HEK293 (cell line): ENCODE results near the gene CAB39.
"Not testable (repeated sequence)": the region's sequence is repeated elsewhere in the genome, so short reads cannot be mapped to it uniquely, and the experiment has no call there.

Source experiments
- CTCF ChIA-PET: fragments of 350-600 bp; formaldehyde crosslinking; extraction: SDS; loops from one replicate; lab custom pipeline; 2021; ENCODE audit warnings: antibody characterized with exemption; lab: Yijun Ruan, JAX
- POLR2A ChIA-PET: fragments of 300-600 bp; formaldehyde crosslinking; extraction: SDS; loops from one replicate; lab custom pipeline; 2020; ENCODE audit warnings: antibody characterized with exemption, inconsistent platforms; lab: Yijun Ruan, JAX
- H3K27ac ChIP-seq: fragments of 200-500 bp; sonication (Bioruptor generic); 2 replicates; pipeline ENCODE4 v1.5.1; 2014; ENCODE audit warnings: low read depth, low read length, control low read depth, inconsistent platforms; ENCODE audit errors: extremely low read depth
- H3K36me3 ChIP-seq, 2 experiments: fragments of 200-500 bp in 1 of 2; sonication (Bioruptor generic) in 1 of 2; 1 replicate in 1 of 2; 2 replicates in 1 of 2; pipeline ENCODE4 v1.5.1; 2014 to 2017; ENCODE audit warnings: inconsistent platforms in 2 of 2, low read length in 2 of 2; ENCODE audit not compliant: control insufficient read depth in 2 of 2, insufficient read depth in 1 of 2
- H3K4me1 ChIP-seq: fragments of 200-500 bp; sonication (Bioruptor generic); 2 replicates; pipeline ENCODE4 v1.5.1; 2014; ENCODE audit warnings: mild to moderate bottlenecking, low read length, inconsistent platforms; ENCODE audit not compliant: control insufficient read depth, insufficient read depth
- H3K4me3 ChIP-seq: 2 replicates; pipeline ENCODE4 v1.5.1; 2011; ENCODE audit warnings: low read depth, mild to moderate bottlenecking, control low read depth, low read length, moderate library complexity
- H3K9me3 ChIP-seq: fragments of 200-500 bp; sonication (Bioruptor generic); 2 replicates; pipeline ENCODE4 v1.5.1; 2014; ENCODE audit warnings: low read depth, low read length, inconsistent platforms; ENCODE audit not compliant: control insufficient read depth, insufficient read depth
- OSR2 ChIP-seq: fragments of 450-650 bp; formaldehyde crosslinking; IDR thresholded peaks from 2 replicates; pipeline ENCODE4 v1.5.1; 2016; ENCODE audit warnings: missing biosample characterization, missing genetic modification characterization
- ZNF214 ChIP-seq: fragments of 450-650 bp; formaldehyde crosslinking; IDR thresholded peaks from 2 replicates; pipeline ENCODE4 v1.5.1; 2017; ENCODE audit warnings: missing biosample characterization, mild to moderate bottlenecking, missing genetic modification characterization, borderline replicate concordance
- ZNF830 ChIP-seq: fragments of 450-650 bp; IDR thresholded peaks from 2 replicates; pipeline ENCODE4 v1.5.0; 2018; ENCODE audit warnings: missing biosample characterization, missing genetic modification characterization, low read depth, mild to moderate bottlenecking, moderate library complexity
- TF ChIP-seq, protein P1 (sequence below): fragments of 450-650 bp; formaldehyde crosslinking; IDR thresholded peaks from 2 replicates; pipeline ENCODE4 v1.5.1; 2016; ENCODE audit warnings: missing biosample characterization, missing genetic modification characterization
- TF ChIP-seq, protein P2 (sequence below): fragments of 450-650 bp; formaldehyde crosslinking; IDR thresholded peaks from 2 replicates; pipeline ENCODE4 v1.5.1; 2017; ENCODE audit warnings: missing biosample characterization, missing genetic modification characterization
- TF ChIP-seq, protein P3 (sequence below): fragments of 450-650 bp; formaldehyde crosslinking; IDR thresholded peaks from 2 replicates; pipeline ENCODE4; 2016; ENCODE audit warnings: missing biosample characterization, missing genetic modification characterization
- TF ChIP-seq, protein P4 (sequence below): fragments of 450-650 bp; formaldehyde crosslinking; IDR thresholded peaks from 2 replicates; pipeline ENCODE4 v1.5.1; 2016; ENCODE audit warnings: missing biosample characterization, missing genetic modification characterization, low read depth
- TF ChIP-seq, protein P5 (sequence below): fragments of 450-650 bp; formaldehyde crosslinking; IDR thresholded peaks from 2 replicates; pipeline ENCODE4 v1.5.1; 2017; ENCODE audit warnings: missing biosample characterization, missing genetic modification characterization

CAB39 gene

DNA sequence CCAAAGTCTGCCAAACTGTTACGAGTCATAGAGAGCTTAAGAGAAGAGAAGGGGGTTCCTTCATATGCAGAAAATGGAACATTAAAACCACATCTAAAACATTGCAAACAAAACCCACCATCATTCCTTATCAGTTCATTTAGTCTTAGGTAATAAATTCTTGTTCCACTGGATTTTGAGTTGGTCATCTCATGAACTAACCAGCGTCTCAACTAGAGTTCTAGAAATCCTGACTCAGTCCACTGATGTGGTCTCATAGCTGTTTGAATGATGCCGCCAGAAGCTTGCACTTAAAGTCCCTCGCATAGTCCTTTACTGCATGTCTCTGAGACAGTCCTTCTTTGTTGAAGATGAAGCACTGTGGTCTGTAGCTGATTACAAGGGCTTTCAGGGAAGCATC is 15.0 kb upstream of the CAB39 start (continued):
- TF ChIP-seq, protein P1, sequence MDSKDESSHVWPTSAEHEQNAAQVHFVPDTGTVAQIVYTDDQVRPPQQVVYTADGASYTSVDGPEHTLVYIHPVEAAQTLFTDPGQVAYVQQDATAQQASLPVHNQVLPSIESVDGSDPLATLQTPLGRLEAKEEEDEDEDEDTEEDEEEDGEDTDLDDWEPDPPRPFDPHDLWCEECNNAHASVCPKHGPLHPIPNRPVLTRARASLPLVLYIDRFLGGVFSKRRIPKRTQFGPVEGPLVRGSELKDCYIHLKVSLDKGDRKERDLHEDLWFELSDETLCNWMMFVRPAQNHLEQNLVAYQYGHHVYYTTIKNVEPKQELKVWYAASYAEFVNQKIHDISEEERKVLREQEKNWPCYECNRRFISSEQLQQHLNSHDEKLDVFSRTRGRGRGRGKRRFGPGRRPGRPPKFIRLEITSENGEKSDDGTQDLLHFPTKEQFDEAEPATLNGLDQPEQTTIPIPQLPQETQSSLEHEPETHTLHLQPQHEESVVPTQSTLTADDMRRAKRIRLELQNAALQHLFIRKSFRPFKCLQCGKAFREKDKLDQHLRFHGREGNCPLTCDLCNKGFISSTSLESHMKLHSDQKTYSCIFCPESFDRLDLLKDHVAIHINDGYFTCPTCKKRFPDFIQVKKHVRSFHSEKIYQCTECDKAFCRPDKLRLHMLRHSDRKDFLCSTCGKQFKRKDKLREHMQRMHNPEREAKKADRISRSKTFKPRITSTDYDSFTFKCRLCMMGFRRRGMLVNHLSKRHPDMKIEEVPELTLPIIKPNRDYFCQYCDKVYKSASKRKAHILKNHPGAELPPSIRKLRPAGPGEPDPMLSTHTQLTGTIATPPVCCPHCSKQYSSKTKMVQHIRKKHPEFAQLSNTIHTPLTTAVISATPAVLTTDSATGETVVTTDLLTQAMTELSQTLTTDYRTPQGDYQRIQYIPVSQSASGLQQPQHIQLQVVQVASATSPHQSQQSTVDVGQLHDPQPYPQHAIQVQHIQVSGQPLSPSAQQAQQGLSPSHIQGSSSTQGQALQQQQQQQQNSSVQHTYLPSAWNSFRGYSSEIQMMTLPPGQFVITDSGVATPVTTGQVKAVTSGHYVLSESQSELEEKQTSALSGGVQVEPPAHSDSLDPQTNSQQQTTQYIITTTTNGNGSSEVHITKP (tag by site-specific recombination), result no peak

DNA sequence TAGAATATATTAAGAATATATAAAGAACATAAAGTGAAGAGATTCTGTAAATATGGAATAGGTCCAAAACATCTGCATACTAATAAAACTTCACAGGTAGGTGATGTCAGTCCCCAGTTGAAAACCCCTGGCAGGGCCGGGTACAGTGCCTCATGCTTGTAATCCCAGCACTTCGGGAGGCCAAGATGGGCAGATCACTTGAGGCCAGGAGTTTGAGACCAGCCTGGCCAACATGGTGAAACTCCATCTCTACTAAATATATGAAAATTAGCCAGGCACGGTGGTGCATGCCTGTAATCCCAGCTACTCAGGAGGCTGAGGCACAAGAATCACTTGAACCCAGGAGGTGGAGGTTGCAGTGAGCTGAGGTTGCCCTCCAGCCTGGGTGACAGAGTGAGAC is 13.9 kb upstream of the CAB39 start:
- H3K4me3 ChIP-seq, H3K36me3 ChIP-seq, CTCF ChIA-PET, POLR2A ChIA-PET, H3K27ac ChIP-seq, H3K4me1 ChIP-seq, H3K9me3 ChIP-seq: not testable (repeated sequence)

DNA sequence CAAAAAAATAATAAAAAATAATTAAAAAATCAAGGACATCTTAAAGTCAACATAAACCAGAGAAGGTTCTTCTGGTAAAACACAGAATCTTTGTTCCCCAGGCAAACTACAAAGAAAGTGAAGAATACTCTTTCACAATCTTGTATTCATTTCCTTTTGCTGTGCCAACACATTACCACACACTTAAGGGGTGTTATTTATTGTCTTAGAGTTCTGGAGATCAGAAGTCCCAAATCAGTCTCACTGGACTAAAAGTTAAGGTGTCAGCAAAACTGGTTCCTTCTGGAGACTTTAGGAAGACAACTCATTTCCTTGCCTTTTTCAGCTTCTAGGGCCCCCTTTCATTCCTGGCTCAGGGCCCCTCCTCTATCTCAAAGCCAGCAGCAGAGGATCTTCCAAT is 12.2 kb upstream of the CAB39 start:
- Histone ChIP-seq H3K9me3 (no peaks in the 10 kb centered on the region), H3K27ac (no peak overlapping the region), H3K4me1 (no peaks in the 10 kb centered on the region)
- ChIA-PET CTCF (no interaction called here), POLR2A (no interaction called here)
- no peak for TF ChIP-seq ZNF214 (tag by site-specific recombination)
- TF ChIP-seq, protein P2, sequence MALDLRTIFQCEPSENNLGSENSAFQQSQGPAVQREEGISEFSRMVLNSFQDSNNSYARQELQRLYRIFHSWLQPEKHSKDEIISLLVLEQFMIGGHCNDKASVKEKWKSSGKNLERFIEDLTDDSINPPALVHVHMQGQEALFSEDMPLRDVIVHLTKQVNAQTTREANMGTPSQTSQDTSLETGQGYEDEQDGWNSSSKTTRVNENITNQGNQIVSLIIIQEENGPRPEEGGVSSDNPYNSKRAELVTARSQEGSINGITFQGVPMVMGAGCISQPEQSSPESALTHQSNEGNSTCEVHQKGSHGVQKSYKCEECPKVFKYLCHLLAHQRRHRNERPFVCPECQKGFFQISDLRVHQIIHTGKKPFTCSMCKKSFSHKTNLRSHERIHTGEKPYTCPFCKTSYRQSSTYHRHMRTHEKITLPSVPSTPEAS (tag by site-specific recombination), result no peak
- TF ChIP-seq, all 188 proteins: peak for 0
- Histone ChIP-seq H3K36me3 (no peaks in the 10 kb centered on the region), H3K4me3 (no peak overlapping the region)

DNA sequence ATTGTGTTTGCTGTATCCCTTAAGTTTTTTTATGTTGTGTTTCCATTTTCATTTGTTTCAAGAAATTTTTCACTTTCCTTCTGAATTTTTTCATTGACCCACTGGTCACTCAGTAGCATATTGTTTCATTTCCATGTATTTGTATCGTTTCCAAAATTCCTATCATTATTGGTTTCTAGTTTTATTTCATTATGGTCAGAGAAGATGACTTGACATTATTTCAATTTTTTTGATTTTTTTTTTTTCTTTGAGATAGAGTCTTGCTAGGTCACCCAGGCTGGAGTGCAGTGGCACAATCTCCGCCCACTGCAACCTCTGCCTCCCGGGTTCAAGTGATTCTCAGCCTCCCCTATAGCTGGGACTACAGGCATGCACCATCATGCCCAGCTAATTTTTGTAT is 11.3 kb upstream of the CAB39 start:
- ChIA-PET CTCF (interaction anchor here (0.6 kb wide), 1 partner anchor 146 kb away, joined by 3 read pairs; no protein-coding TSS in a partner anchor), POLR2A (no interaction called here)
- no peak overlapping the region for H3K4me3 ChIP-seq
- TF ChIP-seq, protein P3, sequence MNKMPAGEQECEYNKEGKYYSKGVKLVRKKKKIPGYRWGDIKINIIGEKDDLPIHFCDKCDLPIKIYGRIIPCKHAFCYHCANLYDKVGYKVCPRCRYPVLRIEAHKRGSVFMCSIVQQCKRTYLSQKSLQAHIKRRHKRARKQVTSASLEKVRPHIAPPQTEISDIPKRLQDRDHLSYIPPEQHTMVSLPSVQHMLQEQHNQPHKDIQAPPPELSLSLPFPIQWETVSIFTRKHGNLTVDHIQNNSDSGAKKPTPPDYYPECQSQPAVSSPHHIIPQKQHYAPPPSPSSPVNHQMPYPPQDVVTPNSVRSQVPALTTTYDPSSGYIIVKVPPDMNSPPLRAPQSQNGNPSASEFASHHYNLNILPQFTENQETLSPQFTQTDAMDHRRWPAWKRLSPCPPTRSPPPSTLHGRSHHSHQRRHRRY (tag by site-specific recombination), result no peak
- TF ChIP-seq, protein P4, sequence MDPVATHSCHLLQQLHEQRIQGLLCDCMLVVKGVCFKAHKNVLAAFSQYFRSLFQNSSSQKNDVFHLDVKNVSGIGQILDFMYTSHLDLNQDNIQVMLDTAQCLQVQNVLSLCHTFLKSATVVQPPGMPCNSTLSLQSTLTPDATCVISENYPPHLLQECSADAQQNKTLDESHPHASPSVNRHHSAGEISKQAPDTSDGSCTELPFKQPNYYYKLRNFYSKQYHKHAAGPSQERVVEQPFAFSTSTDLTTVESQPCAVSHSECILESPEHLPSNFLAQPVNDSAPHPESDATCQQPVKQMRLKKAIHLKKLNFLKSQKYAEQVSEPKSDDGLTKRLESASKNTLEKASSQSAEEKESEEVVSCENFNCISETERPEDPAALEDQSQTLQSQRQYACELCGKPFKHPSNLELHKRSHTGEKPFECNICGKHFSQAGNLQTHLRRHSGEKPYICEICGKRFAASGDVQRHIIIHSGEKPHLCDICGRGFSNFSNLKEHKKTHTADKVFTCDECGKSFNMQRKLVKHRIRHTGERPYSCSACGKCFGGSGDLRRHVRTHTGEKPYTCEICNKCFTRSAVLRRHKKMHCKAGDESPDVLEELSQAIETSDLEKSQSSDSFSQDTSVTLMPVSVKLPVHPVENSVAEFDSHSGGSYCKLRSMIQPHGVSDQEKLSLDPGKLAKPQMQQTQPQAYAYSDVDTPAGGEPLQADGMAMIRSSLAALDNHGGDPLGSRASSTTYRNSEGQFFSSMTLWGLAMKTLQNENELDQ (tag by site-specific recombination), result no peak
- TF ChIP-seq OSR2, result no peak
- TF ChIP-seq ZNF830 (tag by site-specific recombination), result no peak
- TF ChIP-seq, protein P5, sequence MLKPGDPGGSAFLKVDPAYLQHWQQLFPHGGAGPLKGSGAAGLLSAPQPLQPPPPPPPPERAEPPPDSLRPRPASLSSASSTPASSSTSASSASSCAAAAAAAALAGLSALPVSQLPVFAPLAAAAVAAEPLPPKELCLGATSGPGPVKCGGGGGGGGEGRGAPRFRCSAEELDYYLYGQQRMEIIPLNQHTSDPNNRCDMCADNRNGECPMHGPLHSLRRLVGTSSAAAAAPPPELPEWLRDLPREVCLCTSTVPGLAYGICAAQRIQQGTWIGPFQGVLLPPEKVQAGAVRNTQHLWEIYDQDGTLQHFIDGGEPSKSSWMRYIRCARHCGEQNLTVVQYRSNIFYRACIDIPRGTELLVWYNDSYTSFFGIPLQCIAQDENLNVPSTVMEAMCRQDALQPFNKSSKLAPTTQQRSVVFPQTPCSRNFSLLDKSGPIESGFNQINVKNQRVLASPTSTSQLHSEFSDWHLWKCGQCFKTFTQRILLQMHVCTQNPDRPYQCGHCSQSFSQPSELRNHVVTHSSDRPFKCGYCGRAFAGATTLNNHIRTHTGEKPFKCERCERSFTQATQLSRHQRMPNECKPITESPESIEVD (tag by site-specific recombination), result no peak
- TF ChIP-seq, all 188 proteins: peak for 0
- no peaks in the 10 kb centered on the region for H3K4me1 ChIP-seq
- no peaks in the 10 kb centered on the region for H3K9me3 ChIP-seq
- no peak overlapping the region for H3K27ac ChIP-seq
- no peaks in the 10 kb centered on the region for H3K36me3 ChIP-seq

DNA sequence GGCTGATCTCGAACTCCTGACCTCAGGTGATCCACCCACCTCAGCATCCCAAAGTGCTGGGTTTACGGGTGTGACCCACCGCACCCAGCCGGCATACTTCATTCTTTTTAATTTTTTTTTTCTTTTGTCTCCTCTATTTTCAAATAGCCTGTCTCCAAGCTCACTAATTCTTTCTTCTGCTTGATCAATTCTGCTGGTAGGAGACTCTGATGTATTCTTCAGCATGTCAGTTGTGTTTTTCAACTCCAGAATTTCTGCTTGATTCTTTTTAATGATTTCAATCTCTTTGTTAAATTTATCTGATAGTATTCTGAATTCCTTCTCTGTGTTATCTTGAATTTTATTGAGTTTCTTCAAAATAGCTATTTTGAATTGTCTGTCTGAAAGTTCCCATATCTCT is 10.2 kb upstream of the CAB39 start:
- H3K27ac ChIP-seq, H3K36me3 ChIP-seq, H3K4me1 ChIP-seq, H3K4me3 ChIP-seq, POLR2A ChIA-PET, H3K9me3 ChIP-seq: not testable (repeated sequence)
- CTCF ChIA-PET, result interaction anchor here (0.7 to 1.5 kb wide), 2 partner anchors 14 to 96 kb away, joined by 4 to 5 read pairs; no protein-coding TSS in a partner anchor
